ENCODE measurements around the gene AKT1. TPM values are rescaled to one million over a fixed set of nuclear protein-coding genes. Genes with fewer than 3 reads are reported as not detected.

AKT1 gene
- total and polyA plus RNA-seq, 2 of the 13 experiments (the other 11 are each of a cell fraction or from before 2014, with no cell fraction given) = 96.2 to 116 TPM

GRCh38 chr14:104843442-104844305 lies 48.1 kb upstream of the AKT1 start:
- H3K4me2 ChIP-seq (ENCODE audit: low read depth, low read length) = no peak overlapping the region
- WGBS (ENCODE audit: low lambda C conversion rate) = 72% methylated on average over 48 of the region's 69 CpGs
- in situ Hi-C loops (cut with HindIII; ENCODE audit: extremely low pct_ligation_motif_present, low pct_unique_long_range_greater_than_20kb) = no loop called here
- no peak; the same call in 2 of the 3 replicates for ATAC-seq
- ChIA-PET POLR2A (interaction anchor here (1.4 kb wide), 1 partner anchor 12 kb away, joined by 3 read pairs; no protein-coding TSS in a partner anchor), CTCF (ENCODE audit: low intra/inter-chr PET ratio, low total read pairs) (no interaction called here)
- no peak overlapping the region for H3K9ac ChIP-seq (ENCODE audit: insufficient read depth, low read depth, low read length)
- no peak overlapping the region for H3K4me3 ChIP-seq (replicated peaks in 1 of 3; ENCODE audit: insufficient read depth in 1 of 3, low read depth in 2 of 3, low read length in 3 of 3)
- H3K79me2 ChIP-seq (ENCODE audit: insufficient read depth, low read length) = no peaks in the 10 kb centered on the region
- BruUV-seq (replicated peaks) = no TSS peak
- DNase-seq (ENCODE audit: low spot score) = no peak
- H3K9me3 ChIP-seq (ENCODE audit: low read length) = no peaks in the 10 kb centered on the region
- H3K4me1 ChIP-seq (ENCODE audit: insufficient read depth, low read length) = no peaks in the 10 kb centered on the region
- peaks cover 0 to 18% of the 10 kb centered on the region in 2 experiments; a peak in 4 of 5 replicates for H3K27me3 ChIP-seq (ENCODE audit: control insufficient read depth in 1 of 2, insufficient read depth in 2 of 2, low read length in 2 of 2)
- no peak overlapping the region for H2AFZ ChIP-seq (ENCODE audit: low read length)
- no peaks in the 10 kb centered on the region for H3K36me3 ChIP-seq (replicated peaks in 1 of 2; ENCODE audit: control insufficient read depth in 1 of 2, insufficient read depth in 2 of 2, low read length in 2 of 2)
- FAIRE-seq = no peak
- H3K27ac ChIP-seq (ENCODE audit: extremely low read length, insufficient read depth, low read length) = no peak overlapping the region
- intact Hi-C loops (cut with micrococcal nuclease; ENCODE audit: unreplicated experiment) = no loop called here
- no peaks in the 10 kb centered on the region; the same call in 1 of the 2 replicates for H4K20me1 ChIP-seq (ENCODE audit: insufficient read depth, low read length)
- no peak for TF ChIP-seq ZXDC (CRISPR knock-in tag; IDR thresholded peaks at IDR 0.05)
- no peak for TF ChIP-seq SAFB2 (CRISPR knock-in tag; IDR thresholded peaks at IDR 0.05; ENCODE audit: borderline replicate concordance, low read depth)
- TF ChIP-seq SIX1 (CRISPR knock-in tag; IDR thresholded peaks at IDR 0.05; ENCODE audit: borderline replicate concordance) = no peak
- no peak for TF ChIP-seq CENPX (CRISPR knock-in tag; IDR thresholded peaks at IDR 0.05)
- TF ChIP-seq GABPA (IDR thresholded peaks at IDR 0.05; ENCODE audit: low read depth, low read length) = no peak
- no peak for TF ChIP-seq GABPA (CRISPR knock-in tag; IDR thresholded peaks at IDR 0.05; ENCODE audit: low read depth)
- no peak for TF ChIP-seq MEF2D (CRISPR knock-in tag; IDR thresholded peaks at IDR 0.05)
- no peak for TF ChIP-seq ZNF329 (CRISPR knock-in tag; IDR thresholded peaks at IDR 0.05; ENCODE audit: low read depth)
- no peak for TF ChIP-seq DNMT3B (CRISPR knock-in tag; conservative IDR thresholded peaks at IDR 0.05)
- TF ChIP-seq CEBPZ (IDR thresholded peaks at IDR 0.05; ENCODE audit: low read length) = no peak
- TF ChIP-seq MZF1 (CRISPR knock-in tag; IDR thresholded peaks at IDR 0.05; ENCODE audit: borderline replicate concordance) = no peak
- TF ChIP-seq AGO2 (optimal IDR thresholded peaks at IDR 0.05; ENCODE audit: low read depth, low read length) = no peak
- no peak for TF ChIP-seq ZNF577 (CRISPR knock-in tag; IDR thresholded peaks at IDR 0.05; ENCODE audit: borderline replicate concordance, low read depth)
- TF ChIP-seq PAXIP1 (CRISPR knock-in tag; conservative IDR thresholded peaks at IDR 0.05) = no peak
